MM.1S (cell line): ENCODE results near the gene TMED5.

Experiments
- EZH2 ChIP-seq: fragments of 300-600 bp; sonication (generic); optimal IDR thresholded peaks from 2 replicates; pipeline ENCODE3; 2017; ENCODE audit warnings: low read depth, mild to moderate bottlenecking, antibody characterized with exemption, low read length, mixed read lengths
- EZH2phosphoT487 ChIP-seq: fragments of 300-600 bp; sonication (generic); IDR thresholded peaks from 2 replicates; pipeline ENCODE4 v1.6.1; 2018; ENCODE audit warnings: antibody characterized with exemption, low read length
- TF ChIP-seq, protein P1 (sequence below): fragments of 300-600 bp; sonication (generic); IDR thresholded peaks from 2 replicates; pipeline ENCODE4 v1.5.1; 2016; ENCODE audit warnings: antibody characterized with exemption, low read length, mixed read lengths

- TF ChIP-seq, protein P1, sequence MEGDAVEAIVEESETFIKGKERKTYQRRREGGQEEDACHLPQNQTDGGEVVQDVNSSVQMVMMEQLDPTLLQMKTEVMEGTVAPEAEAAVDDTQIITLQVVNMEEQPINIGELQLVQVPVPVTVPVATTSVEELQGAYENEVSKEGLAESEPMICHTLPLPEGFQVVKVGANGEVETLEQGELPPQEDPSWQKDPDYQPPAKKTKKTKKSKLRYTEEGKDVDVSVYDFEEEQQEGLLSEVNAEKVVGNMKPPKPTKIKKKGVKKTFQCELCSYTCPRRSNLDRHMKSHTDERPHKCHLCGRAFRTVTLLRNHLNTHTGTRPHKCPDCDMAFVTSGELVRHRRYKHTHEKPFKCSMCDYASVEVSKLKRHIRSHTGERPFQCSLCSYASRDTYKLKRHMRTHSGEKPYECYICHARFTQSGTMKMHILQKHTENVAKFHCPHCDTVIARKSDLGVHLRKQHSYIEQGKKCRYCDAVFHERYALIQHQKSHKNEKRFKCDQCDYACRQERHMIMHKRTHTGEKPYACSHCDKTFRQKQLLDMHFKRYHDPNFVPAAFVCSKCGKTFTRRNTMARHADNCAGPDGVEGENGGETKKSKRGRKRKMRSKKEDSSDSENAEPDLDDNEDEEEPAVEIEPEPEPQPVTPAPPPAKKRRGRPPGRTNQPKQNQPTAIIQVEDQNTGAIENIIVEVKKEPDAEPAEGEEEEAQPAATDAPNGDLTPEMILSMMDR = no peak
- TF ChIP-seq EZH2 (no peak), EZH2phosphoT487 (no peak)
Observed at GRCh38 chr1:93129507-93130099, 50.6 kb downstream of the TMED5 start.
